NCI-H510A (cell line): Measurements from ENCODE around the gene GRIA1.

Experiments used
- DNase-seq: peaks from one replicate; lab custom pipeline; 2025; lab: John Stamatoyannopoulos, UW

GRIA1 gene

DNA sequence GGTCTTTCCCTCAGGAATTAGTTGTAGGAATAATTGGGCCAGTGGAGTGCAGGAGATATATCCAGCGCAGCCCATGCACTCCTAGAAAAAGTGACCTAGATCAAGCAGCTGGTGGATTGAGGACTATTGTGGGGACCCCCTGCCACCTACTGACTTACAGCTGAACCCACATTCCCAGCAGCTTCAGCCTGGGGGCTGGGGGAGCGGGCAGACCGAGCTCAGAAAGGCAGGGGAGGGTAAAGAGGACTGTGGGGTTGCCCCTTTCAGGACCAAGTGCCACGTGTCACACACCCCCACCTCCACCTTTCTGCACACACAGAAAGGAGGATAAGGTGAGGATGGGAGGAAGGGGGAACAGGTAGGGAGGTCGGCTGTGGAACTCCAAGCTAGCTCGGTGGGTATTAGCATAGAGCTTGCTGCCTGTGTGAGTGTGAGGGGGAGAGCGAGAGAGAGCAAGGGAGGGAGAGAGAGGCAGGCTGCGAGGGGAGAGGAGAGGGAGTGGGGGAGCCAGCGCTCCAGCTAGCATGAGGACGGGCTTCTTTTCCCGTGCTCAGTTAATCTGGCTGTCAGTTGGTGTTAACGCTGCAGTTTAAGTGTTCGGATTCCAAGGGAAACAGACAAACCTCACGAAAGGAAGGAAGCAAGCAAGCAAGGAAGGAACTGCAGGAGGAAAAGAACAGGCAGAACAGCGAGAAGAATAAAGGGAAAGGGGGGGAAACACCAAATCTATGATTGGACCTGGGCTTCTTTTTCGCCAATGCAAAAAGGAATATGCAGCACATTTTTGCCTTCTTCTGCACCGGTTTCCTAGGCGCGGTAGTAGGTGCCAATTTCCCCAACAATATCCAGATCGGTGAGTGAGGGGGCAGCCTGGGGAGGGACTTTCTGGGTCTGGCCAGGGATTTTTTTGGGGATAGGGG is at the start of gene GRIA1:
Gene GRIA1, plus strand, starts transcription at position 553 of the 920 bp plus-strand sequence.
- DNase-seq = no peak

DNA sequence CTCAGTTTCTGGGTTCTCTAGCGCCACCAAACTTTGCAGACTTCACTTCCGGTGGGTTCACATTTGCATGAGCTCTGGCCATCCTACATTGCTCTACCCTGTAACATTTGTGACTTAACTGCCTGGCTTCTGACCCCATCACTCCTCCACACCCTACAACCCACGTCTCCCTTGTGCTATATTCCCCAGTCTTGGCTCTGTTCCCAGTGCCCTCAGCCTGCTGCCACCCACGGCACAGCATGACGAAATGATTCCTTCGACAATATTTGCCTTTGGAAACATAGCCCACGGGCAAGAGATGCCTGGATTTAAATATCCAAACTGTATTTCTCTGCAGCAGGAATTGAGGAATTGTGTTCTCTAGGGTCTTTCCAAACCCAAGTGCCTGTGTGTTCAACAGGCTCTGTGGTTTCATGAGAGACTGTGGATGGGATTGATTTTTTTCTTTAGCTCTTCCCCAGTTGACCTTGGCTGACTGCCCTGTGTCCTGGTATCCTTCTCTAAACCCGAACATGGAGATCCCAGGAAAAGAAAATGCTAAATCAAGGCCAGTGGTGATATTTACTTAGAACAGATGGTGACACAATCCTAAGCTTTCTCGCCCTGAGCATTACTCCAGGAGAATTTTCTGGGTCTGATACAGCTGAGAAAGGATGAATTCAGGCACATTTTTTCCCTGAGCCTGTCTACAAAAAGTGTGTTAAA is 44.4 kb upstream of the GRIA1 start:
- DNase-seq = no peak

DNA sequence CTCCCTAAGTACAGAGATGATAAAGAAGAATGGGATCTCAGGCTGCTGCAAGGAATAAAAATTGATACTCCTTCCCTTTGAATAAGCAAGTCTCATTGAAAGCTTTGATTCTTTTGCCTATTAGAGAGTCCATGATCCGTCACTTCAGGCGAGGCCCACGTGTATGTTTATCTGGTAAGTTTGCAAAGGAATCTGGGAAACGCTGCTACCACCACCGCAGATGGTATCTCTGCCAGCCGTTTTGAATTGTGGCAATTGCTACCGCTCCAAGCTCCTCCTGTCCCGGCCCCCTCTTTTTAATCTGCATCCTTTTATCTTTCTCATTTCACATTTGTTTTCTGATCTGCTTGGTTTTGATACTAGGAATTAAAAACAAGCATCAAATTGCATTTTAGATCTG is 42.9 kb upstream of the GRIA1 start:
- DNase-seq = no peak

DNA sequence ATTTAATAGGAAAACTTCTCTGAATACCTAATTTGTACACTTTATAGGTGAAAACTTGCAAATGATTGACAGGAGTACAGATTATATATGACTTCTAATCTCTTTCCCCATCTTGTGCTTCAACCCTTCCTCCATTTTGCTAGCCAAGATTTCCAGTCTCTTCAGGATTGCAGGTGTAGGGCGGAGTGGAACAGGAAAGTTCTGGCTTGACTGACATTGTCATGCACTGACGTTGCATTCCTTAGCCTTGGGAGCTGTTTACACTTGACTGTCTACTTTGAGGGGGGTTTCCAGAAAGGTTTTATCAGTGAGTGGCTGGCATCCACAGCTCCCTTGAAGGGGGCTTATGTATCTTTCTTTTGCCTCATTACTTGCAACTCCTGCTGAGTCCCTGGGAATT is 34.1 kb upstream of the GRIA1 start:
- no peak for DNase-seq

DNA sequence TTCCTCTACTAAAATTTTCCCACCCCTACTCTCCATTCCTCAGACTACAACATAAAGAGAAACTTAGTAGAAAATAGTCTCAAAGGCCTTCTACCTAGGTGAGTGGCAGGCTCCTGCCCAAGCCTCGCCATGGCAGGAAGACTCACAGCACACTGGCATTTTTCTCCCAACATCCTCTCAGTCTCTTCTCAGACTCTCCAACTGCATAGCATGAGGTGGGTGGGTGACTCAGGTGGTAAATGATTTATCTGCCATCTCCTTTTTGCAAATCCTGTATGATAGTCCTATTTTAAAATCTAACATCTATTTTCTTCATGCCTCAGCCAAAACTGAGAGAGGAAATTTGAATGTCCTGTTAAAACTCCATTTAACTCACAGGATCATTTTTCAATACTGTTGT is 33.5 kb upstream of the GRIA1 start:
- no peak for DNase-seq

DNA sequence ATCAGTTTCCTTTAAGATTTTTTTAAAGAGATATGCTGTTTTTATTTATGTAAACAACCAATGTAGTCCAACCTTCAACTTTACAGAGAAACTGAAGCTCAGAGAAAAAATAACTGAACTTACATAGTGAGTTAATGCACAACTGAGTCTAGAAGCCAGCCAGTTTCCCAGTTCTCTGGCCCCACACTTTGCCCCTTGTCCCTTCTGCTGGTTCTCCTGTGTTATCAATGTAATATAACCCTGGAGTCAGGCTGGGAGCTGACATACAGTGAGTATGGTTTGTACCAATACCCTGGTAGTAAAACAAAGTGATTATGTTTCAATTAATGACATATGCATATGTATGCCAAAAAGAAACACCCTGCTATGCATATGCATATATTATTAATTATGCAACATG is 32.2 kb upstream of the GRIA1 start:
- DNase-seq = no peak

DNA sequence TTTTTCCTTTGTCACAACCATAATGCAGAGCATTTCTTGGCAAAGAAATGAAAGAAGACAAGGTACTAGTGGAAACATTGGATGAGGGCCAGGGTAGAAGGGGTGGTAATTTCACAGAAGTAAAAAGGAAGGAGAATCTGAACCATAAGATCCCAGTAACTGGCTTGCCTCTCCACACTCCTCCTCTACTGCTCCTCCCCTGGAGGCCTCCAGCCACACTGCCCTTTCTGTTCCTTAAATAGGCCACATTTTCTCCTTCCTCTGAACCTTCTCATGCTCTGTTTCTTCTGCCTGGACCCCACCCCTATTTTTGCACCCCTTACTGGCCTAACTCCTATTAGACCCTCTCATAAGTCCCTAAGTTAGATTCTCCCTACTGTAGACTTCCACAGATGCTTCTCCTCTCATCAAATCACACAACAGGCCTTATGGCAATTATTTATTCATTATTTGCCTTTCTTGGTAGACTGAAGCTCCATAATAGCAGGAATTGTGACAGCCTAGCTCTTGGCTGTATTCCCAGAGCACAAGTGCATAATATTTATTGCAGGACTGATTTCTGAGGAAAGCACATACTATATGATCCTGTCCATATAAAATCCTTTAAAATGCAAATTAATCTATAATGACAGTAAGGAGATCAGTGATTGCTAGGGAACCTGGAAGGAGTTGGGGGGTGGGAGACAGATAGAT is 31.3 kb upstream of the GRIA1 start:
- no peak for DNase-seq

DNA sequence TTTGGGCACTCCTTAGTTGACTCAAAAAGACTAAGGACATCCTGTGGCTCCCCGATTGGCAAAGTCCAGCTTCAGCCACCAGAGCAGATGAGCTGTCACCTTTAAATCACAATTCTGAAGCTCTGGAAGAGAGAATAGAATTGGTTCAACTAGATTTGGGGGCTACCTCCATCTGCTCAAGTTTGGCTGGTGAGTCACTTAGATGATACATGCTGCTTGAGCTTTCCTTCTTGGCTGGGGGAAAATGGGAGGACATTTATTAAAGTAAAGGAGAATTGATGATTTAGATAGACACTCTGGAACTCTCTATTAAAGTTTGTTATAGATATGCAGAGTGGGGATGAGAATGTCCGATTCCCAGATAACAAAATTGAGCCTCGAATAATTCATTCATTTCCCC is 30.0 kb upstream of the GRIA1 start:
- DNase-seq = no peak

DNA sequence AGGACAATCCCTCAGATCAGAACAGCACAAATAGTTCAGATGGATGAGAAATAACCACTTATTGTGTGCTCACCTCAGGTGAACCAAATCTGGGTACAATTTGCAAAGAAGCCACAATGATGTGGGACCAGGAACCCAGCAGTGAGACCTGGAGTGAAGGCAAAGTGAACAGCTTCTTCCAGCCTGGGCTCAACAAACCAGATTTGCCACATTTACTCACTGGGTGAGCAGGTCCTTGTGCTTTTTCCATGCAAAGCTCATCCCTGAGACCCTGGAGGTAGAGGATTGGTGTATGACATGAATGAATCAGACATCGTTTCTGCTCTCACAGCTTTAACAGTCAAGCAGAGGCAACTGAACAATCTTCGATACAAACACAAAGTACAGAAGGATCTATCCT is 29.1 kb upstream of the GRIA1 start:
- DNase-seq = no peak

DNA sequence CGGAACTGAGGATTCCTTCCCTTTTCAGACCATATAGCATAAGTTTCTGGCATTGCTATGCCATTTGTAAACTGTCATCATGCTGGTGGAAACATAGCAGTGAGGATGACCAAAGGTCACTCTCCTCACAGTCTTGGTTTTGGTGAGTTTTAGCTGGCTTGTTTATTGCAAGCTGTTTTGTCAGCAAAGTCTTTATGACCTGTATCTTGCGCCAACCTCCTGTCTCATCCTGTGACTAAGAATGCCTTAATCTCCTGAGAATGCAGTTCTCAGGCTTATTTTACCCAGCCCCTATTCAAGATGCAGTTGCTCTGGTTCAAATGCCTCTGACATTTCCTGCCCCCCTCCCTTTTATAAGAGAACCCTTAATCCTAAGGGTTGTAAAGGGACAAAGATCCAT is 26.7 kb upstream of the GRIA1 start:
- DNase-seq = no peak

DNA sequence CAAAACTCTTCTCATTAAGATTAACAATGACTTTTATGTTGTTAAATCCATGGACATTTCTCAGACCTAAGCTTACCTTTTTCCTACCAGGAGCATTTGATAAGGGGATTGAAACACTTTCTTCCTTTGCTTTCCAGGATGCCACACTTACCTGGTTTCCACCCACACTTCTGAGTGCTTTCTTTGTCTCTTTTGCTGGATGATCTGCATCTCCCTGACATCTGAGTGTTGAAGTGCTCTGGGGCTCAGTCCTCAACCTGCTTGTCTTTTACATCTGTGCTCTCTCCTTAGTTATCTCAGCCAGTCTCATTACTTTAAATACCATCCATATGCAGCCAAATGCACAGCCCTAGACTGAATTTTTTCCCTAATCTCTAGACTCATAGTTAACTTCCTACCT is 22.9 kb upstream of the GRIA1 start:
- DNase-seq = no peak

DNA sequence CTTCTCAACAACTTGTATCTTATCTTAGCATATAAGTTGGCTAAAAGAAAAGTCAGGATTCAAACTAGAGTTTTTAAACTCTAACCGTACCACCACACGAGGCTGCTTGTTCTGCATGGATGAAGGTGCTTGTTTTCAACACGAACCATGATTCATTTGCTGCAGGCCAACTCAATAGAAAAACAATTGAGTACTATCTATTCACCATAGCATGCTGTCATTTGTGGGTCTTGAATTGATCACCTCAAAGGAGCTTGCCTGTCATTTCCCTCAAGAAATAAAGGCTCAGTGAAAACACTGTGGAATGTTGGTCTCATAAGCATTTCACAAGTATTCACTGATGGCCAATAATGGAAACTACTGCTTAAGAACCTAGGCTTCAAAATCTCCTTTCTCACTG is 21.0 kb upstream of the GRIA1 start:
- no peak for DNase-seq

DNA sequence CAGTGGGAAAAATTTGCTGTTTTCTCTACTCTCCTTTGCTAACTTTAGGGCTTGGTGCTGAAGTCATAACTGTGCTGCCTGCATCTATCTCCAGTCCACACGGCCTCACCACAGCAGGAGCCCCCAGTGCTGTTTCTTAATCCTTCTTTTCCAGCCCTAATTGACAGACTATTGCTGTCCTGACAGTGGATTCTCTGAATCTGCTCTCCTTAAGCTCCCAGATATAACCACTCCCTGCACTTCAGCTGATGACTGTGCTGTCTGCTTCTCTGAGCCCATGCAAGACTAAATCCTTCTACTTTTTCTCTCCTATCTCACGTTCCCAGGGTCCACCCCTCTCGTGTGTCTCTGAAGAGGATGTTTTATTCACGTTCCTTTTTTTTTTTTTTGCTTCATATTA is 19.7 kb upstream of the GRIA1 start:
- no peak for DNase-seq

DNA sequence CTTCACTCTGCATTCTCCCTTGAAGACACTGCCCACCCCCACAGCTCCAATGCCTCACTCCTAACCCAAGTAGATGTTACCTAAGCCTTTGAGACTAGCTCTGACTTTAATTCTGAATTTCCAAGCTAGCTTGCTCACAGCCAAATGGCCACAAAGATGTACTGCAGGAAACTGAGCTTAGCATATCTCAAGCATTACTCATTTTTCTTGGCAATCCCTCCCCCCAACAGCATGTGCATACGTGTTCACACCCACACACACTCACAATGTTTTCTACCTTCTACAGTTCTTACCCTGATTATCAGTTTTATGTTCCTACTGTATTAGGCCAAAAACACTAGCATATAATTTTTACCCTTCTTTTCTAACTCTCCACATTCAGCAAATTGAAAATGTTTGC is 13.7 kb upstream of the GRIA1 start:
- no peak for DNase-seq

DNA sequence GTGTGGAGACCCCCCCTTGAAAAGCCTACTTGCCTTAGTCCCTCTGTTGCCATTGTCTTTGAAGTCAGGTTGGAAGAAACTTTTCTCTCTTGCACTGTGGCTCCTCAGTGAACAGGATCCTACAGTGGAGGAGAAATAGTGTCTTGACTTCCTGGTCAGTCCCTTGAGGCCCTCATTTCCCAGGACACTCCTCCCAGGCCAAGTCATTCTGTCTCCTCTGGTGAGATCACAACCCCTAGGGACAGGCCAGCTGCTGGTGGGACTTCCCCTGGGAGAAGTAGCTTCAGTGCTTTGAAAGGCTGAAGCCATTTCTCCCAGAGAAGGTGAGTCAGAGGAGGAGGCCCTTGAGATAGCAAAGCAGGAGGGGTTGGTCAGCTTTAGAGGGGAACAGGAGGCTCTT is 10.1 kb upstream of the GRIA1 start:
- DNase-seq = no peak

DNA sequence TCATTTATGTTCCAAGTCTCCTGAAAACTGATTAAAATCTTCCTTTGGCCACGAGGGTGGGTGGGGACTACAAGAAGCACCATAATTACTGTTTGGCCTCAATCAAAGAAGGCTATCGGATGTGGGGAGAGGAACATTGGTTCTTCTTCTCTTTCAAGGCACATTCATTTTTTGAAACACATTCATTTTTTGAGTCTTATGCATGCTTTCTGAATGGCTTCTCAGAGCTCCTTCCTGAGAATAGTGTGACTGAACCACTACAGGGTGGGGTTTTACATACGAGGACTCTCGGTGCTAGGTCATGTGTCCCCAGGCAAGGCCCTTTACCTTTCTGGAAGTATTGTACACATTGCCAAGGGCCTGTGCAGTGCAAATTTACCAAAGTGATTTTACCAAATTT is 7.0 kb upstream of the GRIA1 start:
- no peak for DNase-seq

DNA sequence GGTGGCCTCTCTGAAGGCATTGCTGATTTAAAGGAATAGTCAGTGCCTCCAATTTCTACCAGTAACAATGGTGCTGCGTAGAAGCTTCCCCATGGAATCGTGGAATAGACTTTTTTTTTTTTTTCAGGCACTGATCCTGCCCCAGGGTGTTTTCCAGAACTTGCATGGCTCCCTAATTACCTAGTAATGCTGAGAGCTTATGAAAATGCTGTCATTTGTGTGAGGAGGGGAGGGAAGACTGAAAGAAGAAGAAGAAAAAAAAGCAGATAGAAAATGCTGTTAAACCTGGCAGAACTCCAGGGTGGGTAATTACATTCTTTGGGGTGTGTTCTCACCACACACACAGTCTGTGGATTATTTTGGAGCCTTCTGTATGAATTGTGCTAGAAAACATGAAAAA is 4.8 kb upstream of the GRIA1 start:
- DNase-seq = no peak

DNA sequence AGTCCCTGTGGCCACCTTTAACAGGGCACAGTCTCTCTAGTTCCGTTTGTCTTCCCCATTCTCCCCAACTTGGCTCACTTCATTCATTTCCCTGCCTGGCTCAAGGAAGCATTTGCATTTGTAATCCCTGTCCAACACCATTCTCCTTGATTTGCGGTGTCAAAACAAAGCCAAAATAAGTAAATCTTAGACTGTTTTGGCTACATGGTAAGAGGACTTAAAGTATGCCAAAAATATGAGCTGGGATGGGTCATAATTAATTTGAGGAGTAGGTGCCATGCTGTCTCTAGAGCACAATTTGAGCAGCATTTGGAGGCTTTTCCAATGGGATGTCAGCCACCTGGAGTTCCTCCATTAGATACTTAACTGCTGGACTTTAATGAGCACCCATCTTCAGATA is 3.7 kb upstream of the GRIA1 start:
- DNase-seq = no peak

DNA sequence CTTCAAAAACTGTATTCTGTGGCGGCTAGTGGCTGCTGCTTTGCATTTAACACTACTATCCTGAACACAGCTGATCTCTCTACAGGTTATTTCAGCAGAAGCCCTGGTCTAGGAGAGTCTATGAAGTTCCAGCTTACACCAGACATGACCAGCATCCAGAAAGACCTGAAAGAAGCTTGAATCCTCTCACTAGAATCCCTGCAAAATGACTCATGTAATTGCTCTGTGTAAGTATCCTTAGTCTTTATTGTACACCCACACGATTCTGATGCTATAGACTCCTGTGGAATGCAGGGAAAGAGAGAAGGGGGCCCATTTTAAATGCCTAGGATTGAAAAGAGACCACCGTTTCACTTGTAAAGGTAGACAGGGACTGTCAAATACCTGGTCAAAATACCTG is 859 bp upstream of the GRIA1 start:
- DNase-seq = no peak

DNA sequence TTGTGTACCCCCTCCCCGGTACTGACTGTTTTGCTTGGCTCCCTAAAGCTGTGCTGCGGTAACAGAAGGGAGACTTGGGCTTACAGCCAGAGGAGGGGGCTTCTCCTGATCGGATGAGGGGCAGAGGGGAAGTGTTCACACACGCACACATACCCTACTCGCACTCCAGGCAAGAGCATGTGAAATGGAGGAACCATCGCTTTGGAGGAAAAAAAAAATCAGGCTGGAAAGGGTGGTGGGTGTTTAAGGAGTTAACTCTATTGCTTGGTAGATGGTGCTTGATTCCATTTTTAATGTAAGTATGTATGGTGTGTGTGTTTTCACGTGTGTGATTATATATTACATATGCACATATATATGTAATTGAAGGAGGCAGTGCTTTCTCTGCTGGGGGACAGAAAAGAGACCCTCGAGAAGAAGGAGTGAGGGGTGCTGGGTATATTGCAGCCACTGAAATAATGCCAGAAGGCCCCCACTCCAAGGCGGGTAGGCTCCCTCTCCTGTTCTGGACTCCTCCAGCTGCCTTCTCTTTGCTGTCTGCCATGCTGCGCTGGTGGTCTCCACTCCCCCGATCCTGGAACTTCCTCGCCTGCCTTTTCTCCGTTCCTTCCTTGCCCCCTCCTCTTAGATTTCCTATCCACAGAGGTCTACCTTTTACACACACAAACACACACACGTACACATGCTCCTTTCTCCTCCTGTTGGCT is 721 bp downstream of the GRIA1 start:
- no peak for DNase-seq

DNA sequence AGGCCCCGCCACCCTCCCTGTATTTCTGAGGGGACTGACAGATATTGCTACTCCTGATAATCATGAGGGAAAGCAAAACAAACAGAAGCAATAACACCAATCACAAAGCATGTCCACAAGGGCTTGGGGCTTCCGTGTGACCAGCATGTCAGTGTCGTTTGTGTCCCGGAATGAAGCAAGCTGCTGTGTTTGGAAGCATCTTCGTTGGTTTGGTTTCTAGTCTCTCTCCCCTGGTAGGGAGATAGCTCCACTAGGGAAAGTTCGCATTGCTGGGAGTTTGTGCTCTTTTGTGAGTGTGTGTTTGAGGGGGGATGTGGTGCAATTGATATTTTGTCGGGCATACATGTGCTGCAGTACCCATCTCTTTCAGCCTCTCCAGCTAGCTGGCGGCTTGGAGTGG is 1.4 kb downstream of the GRIA1 start:
- DNase-seq = no peak

DNA sequence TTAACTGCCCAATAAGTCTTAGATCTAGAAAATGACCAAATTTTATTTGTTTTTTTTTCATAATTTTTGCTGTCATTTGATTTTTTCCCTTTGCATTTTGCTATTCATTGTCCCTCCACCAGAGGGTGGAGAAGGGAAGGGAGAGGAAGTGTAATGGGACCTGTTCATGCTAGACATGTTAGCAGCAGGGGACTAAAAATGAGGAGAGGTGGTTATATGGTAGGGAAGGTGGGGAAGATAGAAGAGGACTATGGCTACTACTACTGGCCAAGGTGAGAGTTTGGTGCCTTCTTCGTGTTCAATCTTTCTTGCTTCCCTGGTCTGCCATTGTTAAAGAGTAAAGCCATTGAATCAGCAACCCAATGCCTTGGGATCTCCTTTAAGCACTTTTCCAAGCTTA is 6.4 kb downstream of the GRIA1 start:
- no peak for DNase-seq
